ENCODE data around the gene SCUBE1. TPM values are rescaled to one million over a fixed set of nuclear protein-coding genes. Genes with fewer than 3 reads are reported as not detected.

The SCUBE1 gene
- total RNA-seq, 1 donor from 2014 or later, result 0.89 TPM

DNA sequence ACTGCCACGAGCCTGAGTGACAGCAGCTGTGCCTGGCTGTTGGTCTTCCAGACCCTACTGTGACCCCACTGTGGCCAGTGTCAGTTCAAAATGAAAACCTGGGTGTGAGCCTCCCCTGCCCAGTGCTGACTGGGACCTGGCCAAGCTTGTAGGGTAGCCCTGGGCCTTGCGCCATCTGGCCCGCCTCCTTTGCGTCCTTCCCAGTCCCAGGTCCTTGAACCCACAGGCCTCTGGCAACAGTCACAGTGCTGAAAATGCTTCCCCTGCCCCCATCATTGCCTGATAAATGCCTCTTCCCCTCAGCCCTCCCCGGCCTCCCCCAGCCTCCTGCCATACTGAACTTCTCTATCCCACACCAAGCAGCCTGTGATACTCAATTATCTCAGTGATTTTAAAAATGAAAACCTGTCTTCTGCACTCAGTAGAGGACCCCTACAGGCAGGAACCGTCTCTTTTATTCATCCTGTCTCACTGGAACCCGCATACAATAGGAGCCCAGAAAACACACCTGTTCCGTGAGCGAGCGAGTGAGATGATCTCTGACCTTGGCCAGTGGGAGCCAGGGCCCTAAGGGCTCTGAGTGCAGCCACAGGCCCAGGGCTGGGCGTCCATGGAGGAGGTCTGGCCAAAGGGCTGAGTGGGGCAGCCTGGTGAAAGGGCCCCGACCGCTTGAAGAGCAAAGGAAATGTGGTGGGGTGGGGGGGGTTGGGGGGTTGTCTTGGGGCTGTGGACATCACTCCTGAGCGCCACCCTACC, 106.6 kb downstream of the SCUBE1 start:
- ATAC-seq (peak; percentile 79), DNase-seq (ENCODE audit: missing footprints) (peak; percentile 76)
- intact Hi-C loops (cut with DNase I), result no loop called here

DNA sequence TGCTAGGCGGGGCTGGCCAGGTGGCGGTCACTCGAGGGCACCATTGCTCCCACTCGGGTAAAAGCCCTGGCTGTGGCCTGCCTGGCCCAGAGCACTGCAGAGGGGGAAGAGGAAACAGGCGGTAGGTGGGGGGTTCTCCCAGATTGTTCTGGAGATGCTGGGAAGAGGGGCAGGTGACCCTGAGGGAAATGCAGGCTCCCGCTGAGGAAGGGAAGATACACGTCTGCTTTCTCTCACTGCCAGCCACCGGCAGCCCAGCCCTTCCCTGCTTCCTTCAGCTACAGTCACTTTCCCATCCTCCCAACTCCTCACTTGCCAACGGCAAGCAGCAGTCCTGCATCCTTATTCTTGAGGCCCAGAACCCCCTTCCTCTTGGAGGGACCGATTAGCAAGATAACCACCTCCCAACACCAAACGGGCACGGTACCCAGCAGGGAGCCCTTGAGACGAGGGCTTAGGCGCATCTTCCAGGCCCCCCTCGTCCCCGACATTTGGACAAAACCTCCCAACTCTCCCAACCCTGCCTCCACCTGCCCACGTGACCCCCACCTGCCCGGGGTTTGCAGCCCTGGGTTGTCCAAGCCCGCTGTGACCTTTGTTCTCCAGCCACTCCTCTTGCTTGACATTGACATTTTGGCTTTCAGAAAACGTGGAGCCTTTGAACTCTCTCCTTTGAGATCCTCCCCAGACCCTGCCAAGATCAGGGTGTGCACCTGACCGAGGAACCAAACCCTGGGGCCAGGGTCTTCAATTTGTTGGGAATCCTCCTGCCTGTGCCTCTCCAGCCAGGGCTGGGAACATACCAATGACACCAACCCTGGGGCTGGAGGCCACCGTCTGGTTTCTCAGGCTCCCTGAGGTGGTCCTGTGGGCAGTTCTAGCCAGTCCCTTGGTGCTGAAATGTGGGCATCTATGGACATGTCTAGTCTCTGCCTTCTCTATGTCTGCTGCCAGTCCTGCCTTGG, 107.4 kb downstream of the SCUBE1 start:
- DNase-seq (ENCODE audit: missing footprints) (no peak), ATAC-seq (no peak)
- intact Hi-C loops (cut with DNase I), result no loop called here

DNA sequence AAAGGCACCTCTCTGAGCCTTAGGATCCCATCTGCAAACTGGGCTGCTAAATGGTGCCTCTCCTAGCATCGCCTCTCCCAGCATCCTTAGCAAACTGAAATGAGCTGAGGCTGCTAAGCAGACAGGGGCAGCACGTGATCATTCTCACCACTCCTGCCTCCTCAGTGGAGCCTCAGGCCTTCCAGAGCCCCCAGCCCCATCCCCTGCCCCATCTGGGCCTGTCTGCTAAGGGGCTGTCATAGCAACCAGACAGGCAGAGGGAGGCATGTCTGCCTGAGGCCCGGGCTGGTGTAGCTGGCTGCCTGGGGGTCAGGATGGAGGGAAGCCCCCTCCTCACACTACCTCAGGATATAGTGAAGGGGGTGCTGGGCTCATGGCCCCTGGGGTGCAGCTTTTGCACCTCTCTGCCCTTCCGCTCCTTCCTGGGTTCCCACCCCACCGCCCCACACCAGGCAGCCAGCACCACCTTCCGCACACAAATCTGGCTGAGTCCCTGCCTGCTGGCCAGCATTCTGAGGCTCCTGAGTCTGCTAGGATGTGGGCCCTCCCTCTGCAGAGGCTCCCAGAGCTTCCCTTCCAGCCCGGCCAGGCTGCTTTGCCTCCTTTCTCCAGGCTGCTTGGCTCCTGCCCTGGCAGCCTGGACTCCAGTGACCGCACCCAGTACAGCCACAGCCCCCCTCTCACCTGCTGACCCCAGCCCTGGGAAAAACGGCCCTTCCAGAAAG, 108.7 kb downstream of the SCUBE1 start:
- DNase-seq (ENCODE audit: missing footprints), result no peak
- ATAC-seq, result no peak
- intact Hi-C loops (cut with DNase I), result no loop called here

DNA sequence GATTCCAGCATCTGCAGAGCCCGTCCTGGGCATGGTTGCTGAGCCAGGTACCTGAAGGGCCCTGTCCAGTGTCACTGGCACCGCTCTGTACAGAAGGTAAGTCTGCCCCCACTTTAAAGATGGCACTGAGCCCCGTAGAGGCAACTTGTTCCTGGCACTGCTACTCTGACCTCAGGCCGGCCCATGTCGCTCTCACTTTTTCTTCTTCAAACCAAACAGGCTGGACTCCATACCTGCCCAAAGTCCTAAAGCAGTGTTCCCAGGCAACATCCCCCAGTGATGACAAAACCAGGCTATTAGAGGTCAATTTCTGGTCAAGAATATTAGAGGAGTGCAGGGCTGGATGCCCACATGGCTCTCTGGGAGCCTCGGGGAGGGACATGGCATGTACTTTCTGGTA, 109.6 kb downstream of the SCUBE1 start:
- ATAC-seq, result no peak
- intact Hi-C loops (cut with DNase I), result no loop called here
- DNase-seq (ENCODE audit: missing footprints), result no peak

DNA sequence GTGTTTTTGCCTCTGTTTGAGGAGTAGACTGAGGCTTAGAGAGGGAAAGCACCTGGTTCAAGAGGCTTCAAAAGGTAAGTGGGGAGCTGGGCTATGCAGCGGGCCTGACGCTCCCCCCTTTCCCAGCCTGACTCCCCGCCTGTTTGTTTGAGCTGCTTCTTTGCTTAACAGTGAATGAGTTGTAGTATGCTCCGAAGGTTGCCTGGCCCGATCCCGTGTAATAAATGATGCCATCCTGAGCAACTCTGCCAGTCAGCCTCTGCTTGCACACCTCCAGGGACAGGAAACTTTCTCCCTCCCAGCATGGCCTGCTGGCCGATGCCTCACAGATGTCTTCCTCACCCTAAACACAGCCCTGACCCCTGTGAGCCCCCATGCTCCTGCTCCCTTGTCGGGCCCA, 110.7 kb downstream of the SCUBE1 start:
- DNase-seq (ENCODE audit: missing footprints) (no peak), ATAC-seq (no peak)
- intact Hi-C loops (cut with DNase I), result no loop called here

DNA sequence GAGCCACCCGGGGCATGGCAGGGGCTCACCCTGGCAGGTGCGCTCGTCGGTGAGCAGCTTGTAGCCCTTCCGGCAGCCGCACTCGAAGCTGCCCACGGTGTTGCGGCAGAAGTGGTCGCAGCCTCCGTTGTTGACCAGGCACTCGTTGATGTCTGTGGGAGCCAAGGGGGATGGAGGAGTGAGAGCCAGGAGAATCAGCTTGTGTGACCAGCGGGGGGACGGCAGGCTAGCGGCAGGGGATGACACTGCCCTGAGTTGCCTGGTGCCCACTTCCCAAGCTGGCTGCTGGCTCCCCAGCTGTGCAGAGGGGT, 111.5 kb downstream of the SCUBE1 start:
- DNase-seq (ENCODE audit: missing footprints) (no peak), ATAC-seq (no peak)
- intact Hi-C loops (cut with DNase I), result loop anchor here (1.0 to 2.0 kb wide), 3 partner anchors 43 to 154 kb away; no protein-coding TSS in a partner anchor

DNA sequence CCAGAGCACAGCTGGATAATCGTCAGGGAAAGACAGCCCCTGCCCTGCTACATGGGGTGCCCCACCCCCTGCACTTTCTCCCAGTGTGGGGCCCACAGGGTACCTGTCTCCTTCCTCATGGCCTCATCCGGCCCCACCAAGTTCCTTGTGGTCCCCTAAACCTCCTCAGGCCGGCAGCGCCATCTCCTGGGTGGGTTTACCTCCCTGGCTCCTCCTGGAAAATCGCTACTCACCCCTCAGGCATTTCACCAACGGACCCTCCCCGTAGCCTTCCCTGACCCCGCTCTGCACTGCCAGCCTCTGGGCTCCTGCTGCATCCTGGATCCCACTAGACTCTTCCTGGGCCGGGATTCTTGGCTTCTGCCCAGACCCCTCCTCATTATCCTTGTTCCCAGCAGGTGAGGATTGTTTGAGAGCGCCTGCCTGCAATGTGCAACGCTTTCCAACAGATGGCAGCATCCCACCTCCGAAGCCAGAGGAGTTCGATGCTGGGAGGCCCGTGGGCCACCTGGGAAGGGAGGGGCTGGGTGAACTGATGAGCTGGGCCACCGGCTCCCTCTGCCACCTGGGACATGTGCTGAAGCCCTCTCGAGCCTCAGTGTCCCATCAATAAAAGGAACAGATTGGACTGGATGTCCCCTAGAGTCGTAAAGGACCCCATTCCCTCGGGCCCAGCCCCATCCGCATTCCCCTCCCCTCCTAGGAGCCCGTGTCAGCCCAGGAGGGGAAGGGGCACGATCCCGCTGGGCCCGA, 112.0 kb downstream of the SCUBE1 start:
- no peak for DNase-seq (ENCODE audit: missing footprints)
- no peak for ATAC-seq

DNA sequence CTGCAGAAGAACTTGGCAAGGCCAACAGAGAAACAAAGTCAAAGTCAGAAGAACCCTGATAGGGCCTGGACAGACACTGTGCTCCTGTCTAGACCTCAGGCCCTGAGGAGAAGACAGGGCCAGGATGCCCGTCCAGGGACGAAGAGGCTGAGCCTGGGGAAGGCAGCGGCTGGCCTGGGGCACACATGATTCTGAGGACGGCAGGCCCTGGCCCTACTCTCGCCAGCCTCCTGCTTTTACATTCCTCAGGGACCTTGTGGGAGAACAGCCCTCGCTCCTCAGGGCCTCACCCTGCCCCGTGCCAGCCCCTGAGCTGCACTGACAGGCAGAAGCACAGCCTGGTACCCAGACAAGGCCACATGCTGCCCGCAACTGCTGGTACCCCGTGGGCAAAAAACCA, 112.6 kb downstream of the SCUBE1 start:
- DNase-seq (ENCODE audit: missing footprints), result no peak
- intact Hi-C loops (cut with DNase I), result loop anchor here (2.0 kb wide), 1 partner anchor 44 kb away; no protein-coding TSS in a partner anchor

More for the DNA sequence above, 112.0 kb downstream of the SCUBE1 start:
- intact Hi-C loops (cut with DNase I), result loop anchor here (1.0 to 2.0 kb wide), 3 partner anchors 44 to 154 kb away; no protein-coding TSS in a partner anchor

DNA sequence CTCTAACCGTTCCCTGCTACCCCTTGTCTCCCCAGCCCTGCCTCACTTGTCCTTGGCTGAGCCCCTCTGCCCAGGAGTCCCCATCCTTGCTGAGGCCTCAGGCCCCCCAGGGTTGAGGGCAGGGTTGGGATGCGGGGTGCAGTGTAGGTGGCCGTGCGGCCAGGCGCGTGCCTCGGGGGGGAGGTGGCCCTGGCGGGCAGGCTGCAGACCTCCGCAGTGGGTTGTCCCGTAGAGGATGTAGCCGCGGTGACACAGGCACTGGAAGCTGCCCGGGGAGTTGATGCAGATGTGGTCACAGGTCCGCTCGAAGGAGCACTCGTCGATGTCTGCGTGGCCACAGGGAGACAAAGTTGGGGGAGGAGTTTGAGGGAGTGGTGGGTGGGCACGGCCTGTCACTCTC, 114.3 kb downstream of the SCUBE1 start:
- intact Hi-C loops (cut with DNase I), result no loop called here
- no peak for ATAC-seq

More for the DNA sequence above, 112.6 kb downstream of the SCUBE1 start:
- ATAC-seq, result no peak

DNA sequence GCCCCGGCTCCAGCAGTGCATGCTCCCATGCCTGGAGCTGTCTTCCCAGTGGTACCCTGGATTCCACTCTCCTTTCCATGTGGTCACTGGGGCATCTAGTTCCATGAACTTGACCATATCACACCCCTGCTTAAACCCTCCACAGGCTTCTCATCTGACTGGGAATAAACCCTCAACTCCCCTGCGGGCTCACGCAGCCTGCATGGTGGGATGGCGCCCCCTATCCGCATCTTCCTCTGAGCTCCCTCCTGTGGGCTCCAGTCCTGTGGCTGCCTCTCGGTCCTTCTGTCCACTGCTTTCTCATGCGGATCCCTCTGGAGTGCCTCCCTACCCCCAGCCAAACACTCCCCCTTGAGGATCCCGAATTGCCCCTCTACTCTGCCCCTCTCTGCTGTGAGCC, 114.8 kb downstream of the SCUBE1 start:
- DNase-seq (ENCODE audit: missing footprints) (no peak), ATAC-seq (no peak)
- intact Hi-C loops (cut with DNase I), result no loop called here

More for the DNA sequence above, 114.3 kb downstream of the SCUBE1 start:
- DNase-seq (ENCODE audit: missing footprints), result no peak

DNA sequence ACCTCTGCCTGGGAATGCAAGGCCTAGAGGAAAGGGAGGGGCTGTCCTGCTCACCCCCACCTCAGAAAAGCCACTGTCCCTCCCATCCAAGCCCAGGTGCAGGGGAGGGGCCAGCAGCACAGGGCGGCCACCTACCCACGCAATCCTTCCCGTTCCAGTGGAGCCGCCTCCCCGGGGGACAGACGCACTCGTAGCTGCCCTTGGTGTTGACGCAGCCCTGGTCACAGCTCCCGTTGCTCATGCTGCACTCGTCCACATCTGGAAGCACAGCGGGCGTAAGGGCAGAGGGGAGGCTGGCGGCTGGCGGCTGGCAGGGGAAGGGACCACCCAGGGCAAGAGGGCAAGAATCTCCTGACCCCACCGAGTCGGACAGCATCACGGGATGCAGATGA, 115.9 kb downstream of the SCUBE1 start:
- intact Hi-C loops (cut with DNase I), result no loop called here
- DNase-seq (ENCODE audit: missing footprints), result no peak
- ATAC-seq, result no peak

DNA sequence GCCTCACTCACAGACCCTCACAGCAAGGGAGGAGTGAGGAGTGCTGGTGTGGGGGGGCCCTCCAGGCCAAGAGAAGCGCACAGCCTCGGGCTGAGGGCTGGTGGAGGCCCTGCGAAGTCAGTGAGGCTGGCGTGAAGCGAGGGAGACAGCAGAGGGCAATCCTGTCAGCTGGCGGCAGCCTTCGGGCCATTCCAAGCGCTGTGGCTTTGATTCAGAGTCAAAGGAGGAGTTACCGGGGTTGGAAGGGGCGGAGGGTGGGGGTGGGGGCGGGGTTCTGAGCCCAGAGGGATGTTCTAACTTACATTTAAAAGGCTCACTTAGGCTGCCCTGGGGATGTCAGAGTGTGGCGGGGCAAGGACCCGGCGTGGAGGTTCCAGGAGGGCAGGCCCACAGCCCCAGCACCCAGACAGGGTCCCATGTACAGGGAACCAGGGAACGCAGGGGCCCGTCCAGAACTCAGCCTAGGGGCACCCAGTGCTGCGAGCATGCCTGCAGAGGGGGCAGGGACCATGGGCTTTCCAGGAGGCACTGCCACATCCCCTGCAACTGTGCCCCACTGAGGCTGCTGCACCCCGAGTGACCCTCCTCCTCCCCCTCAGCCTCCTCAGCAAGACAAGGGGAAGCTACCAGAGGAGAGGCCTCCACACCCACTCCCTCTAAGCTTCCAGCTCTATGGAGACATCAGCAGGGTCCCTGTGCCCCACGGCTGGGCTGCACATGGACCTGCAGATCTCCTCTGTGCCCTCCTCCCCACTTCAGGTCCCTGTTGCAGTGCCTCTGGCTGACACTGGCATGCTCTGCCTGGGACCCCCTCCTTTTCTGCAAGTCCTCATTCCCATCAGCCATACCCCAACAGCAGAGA, 116.6 kb downstream of the SCUBE1 start:
- DNase-seq (ENCODE audit: missing footprints) (no peak), ATAC-seq (no peak)
- intact Hi-C loops (cut with DNase I), result no loop called here

DNA sequence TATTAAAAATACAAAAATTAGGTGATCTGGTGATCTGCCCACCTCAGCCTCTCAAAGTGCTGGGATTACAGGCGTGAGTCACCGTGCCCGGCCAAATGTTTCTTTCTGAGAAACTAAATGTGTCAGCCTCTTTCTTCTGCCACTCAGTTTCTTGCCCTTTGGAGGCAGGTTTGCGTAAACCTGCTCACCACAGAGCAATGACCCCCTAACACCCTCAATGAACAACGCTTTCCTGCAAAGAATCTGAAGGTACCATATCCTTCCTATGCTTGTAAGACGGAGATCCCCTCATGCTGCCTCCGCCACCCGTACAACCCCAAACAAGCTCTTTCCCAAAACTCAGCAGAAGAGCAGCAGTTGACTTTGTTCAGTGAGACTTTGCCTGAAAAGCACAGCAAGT, 117.6 kb downstream of the SCUBE1 start:
- intact Hi-C loops (cut with DNase I), result no loop called here
- no peak for ATAC-seq
- no peak for DNase-seq (ENCODE audit: missing footprints)

DNA sequence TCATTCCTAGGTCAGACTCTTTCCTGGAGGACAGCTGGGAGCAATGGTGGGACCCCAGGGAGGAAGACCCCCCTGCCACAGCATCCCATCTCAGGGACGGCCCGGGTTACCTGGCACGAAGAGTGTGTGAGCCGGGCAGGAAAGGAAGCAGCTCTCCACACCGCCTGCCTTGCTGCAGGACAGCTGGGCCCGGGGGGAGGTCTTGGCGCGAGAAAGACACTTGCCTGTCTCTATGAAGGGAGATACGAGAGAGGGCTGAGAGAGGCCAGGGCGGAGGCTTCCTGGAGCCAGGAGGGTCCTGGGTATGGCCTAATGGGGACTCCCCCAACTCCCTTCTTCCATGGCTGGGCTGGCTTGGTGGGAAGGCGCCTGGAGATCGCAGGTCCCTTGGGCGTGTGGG, 120.2 kb downstream of the SCUBE1 start:
- intact Hi-C loops (cut with DNase I), result loop anchor here (1.0 kb wide), 1 partner anchor 36 kb away; the partner anchor contains the start of gene TTLL12
- ATAC-seq (no peak), DNase-seq (ENCODE audit: missing footprints) (no peak)

DNA sequence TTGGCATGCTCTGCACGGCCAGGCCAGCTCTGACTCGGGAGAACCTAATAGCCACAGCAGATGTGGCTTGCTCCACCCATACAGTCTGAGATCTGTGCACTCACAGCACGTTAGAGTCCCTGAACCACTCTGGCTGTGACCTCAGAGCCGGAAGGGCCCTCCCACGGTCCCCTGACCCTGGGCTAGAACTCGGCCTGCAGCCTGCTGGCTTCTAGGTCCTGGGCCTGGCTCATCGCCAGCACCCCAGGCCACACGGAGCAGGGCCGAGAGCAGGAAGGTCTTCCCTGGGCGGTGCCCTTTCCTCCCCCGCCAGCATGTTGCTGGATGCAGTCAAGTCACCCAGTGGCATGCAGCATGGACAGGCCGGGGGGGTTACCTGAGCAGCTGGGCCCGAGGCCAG, 120.9 kb downstream of the SCUBE1 start:
- intact Hi-C loops (cut with DNase I), result loop anchor here (1.0 kb wide), 1 partner anchor 35 kb away; the partner anchor contains the start of gene TTLL12
- no peak for DNase-seq (ENCODE audit: missing footprints)
- peak; percentile 65 for ATAC-seq

DNA sequence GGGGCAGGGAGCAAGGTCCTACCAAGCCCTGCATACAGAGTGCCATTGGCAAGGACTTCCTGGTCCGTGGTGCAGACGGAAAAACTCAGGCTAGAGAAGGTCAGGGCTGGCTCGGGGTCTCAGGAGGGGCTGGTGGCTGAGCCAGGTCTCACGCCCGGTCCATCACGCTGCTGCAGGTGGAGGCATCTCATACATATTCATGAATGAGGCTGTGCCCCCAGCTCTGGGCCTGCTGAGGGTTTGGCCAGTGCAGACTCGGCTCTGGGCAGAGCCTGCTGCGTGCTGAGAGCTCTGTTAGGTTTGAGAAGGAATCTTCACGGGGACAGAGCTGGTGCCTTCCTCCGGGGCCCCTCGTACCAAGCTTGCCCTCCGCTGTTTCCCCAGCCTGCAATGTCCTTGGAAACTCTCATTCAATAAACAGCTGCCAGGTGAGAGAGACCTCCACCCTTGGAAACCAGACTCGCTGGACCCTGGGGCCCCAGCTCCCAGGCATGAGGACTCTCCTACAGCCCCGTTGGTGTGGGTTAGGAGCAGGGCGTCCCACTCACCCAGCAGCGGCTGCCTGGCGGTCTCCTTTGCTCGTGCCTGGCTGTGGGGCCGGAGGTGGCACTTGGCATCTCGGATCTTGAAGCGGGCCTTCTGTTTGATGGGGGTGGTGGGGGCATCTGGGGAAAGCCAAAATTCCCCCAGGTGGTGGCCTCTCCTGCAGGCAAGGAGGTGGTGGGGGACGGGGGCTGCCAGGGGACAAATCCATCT, 122.4 kb downstream of the SCUBE1 start:
- no peak for ATAC-seq
- intact Hi-C loops (cut with DNase I), result no loop called here
- no peak for DNase-seq (ENCODE audit: missing footprints)

DNA sequence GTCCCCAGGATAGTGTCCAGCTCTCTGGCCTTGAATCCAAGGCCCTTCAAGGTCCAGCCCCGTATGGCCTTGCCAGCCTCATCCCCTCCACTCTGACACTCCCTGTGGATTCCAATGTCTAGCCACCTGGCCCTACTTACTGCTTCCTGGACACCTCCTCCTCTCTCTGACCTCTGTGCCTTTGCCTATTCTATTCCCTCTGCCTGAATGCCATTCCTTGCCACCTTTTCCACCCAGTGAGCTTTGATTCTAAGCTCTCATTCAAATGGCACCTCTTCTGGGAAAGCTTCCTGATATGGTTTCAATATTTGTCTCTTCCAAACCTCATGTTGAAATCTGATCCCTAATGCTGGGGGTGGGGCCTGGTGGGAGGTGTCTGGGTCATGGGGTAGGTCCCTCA, 124.4 kb downstream of the SCUBE1 start:
- ATAC-seq (no peak), DNase-seq (ENCODE audit: missing footprints) (no peak)
- intact Hi-C loops (cut with DNase I), result no loop called here
